Measurements from ENCODE around the gene FREY1.
A peak's percentile ranks its signal among the peaks of the same experiment; 100 is the strongest.

Gene FREY1

DNA sequence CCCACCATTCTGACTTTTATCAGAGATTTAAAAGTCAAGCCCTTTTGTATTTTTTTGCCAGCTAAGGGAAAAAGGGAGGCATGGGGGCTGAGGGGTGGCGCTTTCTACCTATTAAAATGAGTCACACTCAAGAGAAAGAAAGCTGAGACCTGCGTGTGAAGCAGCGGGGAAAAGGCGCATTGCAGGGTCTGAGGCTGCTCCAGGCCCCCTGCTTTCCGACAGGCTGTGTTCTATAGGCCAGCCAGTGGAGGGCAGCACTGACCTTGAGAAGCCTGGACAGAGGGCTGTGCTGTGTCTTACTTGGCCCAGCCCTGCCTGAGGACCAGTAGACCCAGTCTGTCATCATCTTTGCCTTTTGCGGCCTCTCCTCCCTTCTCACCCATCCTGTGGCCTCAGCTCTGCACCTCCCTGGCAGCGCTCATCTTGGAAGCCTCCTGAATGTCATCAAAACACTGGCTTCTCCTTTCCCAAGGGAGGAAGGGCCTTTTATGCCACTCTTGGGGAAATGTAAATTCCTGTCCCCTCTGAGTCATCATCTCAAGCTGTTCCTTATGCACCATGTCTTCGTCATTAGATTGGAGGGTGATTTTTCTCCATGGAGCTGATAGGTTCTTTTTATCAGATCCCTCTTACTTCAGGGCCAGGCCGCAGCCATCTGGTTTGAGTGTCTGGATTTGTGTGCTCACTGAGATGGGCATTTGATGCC, 34.3 kb downstream of the FREY1 start:
- peak; percentile 92 for DNase-seq (ENCODE audit: low read depth, low spot score)

- DNase-seq (ENCODE audit: low read depth, low spot score) = no peak
These were observed 35.4 kb downstream of the FREY1 start for GRCh38 chr11:45871638-45872037.

GRCh38 chr11:45870706-45871105, 36.4 kb downstream of the FREY1 start:
- DNase-seq (ENCODE audit: low read depth, low spot score) = no peak

GRCh38 chr11:45869551-45869950, 37.5 kb downstream of the FREY1 start:
- no peak for DNase-seq (ENCODE audit: low read depth, low spot score)

DNA sequence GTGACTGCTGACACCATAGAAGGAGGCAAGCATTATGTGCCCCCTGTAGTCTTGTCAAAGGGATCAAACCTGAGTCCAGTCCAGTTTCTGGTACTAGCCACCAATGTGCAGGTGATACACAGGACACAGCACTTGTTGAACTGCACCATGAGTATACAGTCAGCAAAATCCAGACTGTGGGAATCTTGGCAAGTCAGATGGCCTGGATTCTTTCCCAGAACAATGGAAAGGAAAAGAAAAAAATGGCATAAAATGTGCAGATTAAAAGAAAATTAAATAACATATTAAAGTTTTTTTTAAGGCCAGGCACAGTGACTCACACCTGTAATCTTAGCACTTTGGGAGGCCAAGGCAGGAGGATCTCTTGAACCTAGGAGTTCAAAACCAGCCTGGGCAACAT, 43.0 kb downstream of the FREY1 start:
- DNase-seq (ENCODE audit: low read depth, low spot score) = no peak

- no peak for DNase-seq (ENCODE audit: low read depth, low spot score)
These were observed 46.1 kb downstream of the FREY1 start for GRCh38 chr11:45860764-45861510.

DNA sequence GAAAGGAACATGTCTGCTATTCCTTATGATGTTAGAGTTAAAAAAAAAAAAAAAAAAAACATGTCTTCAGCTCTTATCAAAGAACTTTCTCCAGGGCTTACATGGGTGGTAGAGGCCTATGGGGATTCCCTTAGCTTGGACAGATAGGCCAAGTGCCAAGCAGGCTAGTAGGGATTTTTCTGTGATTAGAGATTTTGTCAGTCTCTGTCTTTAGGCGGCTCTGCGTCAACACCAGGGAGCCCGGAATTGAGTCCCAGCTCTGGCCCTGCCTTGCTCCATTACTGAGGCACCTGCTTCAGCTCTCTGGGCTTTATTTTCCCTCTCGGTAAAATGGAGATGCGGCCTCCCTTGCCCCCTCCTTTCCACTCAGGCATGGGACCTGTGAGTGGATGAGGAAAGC, 46.7 kb downstream of the FREY1 start:
- DNase-seq (ENCODE audit: low read depth, low spot score) = no peak

GRCh38 chr11:45859661-45860140, 47.4 kb downstream of the FREY1 start:
- peak; percentile 93 for DNase-seq (ENCODE audit: low read depth, low spot score)

- no peak for DNase-seq (ENCODE audit: low read depth, low spot score)
These were observed 48.2 kb downstream of the FREY1 start for GRCh38 chr11:45858751-45859398.

DNA sequence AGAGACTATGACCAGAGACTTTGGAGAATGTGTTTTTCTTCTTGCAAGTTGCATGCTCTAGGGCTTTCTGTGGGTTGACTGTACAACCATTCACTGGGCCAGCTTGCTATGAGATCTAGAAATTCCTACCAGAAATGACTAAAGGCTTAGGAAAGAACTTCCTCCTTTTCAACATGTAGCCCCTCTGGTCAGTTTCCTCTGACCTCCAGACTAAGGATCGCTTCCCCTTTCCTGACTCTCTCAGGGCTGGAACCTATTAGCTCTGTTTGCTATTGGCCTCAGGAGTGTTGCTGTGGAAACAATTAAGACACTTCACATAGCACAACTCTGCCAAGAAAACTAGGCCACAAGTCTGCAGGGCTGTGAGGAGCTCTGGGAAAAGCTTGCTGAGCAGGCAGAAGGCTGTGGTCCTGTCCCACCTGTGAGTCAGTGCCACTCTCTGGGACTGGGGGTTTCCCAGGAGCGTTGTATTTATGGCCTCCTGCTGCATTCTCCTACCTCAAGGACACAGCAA, 49.1 kb downstream of the FREY1 start:
- peak; percentile 95 for DNase-seq (ENCODE audit: low read depth, low spot score)
